ENCODE measurements around the gene RGL2.

The RGL2 gene

DNA sequence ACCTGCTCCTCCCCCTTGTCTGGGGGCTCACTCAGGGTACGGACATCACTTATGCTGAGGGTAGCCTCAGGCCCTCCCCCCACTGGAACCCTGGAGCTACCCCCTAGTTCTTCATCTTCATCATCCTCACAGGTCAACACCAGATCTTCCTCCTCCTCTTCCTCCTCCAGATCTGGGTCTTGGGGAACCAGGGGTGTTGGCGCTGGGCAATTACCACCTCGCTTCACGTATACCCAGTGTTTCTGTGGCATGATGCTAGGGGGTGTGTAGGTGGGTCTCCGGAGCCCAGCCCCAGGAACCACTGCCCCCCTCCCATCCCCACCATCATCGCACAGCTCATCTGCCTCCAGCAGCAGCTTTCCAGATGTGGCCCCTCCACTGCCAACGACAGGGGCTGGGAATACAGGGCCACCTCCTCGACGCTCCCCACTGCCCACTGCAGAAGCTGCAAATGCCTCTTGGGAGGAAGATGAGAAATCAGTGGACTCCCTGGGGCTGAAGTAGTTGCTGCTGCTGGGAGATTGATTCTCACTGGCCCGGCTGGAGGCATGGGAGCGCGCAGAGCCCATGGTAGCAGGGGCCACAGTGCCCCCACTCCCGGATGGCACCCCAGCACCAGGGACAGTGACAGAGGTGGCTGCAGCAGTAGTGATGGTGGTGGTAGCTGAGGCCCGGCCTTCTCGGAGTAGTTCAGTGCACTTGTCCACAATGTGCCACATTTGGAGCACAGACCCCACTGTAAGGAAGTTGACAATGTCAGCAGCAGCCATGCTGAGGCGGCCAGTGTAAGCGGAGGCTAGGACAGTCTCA, 17.3 kb upstream of the RGL2 start:
- DNase-seq: no peak

DNA sequence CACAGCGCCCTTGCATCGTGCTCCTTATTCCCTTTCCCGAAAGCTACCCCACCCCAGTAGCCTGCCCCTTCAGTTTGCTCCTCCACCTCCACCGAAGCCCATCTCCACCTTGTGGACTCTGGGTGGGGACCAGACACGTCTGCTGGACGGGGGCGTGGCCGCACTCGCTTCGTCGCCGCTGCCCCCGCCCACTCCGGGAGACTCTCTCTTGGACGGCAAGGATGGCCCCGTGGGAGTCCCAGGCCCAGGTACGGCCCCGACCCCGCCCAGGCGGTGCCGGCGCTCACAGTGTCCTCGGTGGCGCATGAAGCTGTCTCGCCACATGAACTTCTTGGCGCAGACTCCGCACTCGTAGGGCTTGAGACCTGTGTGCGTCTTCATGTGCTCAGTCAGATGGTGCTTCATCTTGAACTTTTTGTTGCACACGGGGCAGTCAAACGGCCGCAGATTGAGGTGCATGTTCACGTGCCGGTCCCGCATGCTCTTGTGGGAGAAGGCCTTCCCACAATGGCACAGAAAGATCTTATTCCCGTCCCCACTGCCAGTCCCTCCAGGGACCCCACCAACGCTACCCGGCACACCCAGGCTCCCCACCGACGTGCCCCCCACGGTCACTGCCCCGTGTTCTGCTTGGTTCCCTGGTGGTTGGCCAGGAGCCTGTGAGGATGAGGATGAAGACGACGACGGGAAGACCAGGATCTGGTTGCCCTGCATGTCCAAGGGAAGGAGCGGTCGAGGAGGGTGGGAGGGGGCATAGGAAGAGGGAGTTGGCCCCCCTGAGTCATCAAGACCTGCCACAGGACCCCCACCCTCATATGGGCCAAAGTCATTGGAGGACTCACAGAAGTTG, 16.4 kb upstream of the RGL2 start:
- no peak for DNase-seq

- peak; percentile 69 for DNase-seq
Measured at GRCh38 chr6:33314515-33314942, 15.8 kb upstream of the RGL2 start.

- DNase-seq: peak; percentile 29
Measured at GRCh38 chr6:33313709-33314514, 15.2 kb upstream of the RGL2 start, which contains the start of gene TAPBP. TSS of gene TAPBP (minus strand) at chr6:33314078. CDS start at chr6:33314041, 37 bp downstream.

DNA sequence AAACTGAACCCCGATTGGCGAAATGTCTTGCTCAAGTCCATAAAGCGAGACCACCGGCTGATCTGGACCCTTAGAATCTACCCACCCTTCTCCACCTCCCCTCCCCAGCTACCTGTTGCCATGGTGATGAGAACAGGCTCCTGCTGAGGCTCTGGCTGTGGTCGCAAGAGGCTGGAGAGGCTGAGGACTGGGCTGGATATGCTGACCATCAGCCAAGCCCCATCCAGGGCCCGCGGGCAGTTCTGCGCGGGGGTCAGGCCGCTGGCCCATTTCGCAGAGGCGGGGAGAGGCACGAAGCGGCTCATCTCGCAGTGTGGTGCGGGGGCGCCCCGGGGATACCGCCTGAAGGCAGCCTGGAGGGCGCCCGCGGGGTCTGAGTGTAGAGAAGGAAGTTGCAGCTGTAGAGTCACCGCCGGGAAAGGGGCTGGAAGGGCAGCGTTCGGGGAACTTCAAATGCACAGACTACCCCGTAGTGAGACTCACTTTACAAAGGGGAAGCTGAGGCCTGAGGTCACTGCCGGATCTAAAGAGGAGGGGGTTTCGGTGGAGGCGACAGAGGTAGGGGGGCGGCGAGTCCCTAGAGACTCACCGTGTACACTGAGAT, 14.5 kb upstream of the RGL2 start:
- peak; percentile 37 for DNase-seq

DNA sequence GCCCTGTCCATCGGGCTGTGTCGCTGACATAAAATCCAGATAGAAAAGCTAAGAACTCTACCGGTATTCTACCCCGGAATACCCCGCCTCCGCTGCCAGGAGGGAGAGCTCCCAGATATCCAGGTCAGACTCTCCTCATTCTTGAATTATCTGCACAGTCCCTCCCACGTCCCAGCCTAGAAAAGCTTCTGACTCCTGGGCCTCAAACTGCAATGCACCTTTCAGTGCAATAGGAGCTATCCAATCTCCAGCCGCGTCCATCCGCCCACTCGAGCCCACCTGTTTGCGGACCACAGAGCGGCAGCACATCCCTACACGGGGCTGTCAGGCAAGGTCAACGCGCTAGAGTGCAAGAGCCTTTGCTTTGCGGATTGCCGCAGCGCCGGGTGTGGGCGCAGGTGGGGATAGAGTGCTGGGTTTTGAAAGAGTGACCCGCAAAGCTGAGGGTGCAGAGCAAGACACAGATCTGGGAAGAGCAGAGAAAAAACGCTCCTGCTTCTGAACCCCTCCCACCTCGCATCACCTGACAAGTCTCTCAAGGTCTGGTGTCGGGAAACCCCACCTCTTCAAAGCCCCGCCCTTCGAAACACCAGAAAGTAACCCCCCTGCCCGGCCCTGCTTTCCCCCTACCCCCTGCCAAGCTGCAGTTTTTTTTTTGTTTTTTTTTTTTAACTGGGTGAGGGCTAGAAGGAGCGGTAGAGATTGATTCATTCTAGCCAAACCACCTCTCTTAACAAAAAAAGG, 13.8 kb upstream of the RGL2 start:
- DNase-seq: peak; percentile 40

- no peak for DNase-seq
Measured at GRCh38 chr6:33306356-33306755, 7.6 kb upstream of the RGL2 start.

DNA sequence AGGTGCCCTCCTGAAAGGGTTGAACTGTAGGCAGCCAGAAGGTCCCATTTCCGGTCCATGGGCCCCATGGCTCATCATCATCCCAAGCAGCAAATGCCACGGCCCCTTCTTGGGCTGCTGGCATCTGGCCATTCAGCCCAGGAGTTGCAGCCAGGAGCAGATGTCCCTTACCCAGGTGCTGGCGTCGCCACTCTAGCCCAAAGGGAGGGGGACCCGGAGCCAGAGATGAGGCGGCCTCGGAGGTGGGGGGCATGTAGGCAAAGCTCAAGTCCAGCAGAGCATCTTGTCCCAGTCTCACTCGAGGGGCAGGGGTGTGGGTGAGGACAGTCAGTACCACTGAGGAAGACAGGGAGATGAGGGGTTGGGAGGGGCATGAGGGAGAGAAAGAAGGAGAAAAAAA, 6.3 kb upstream of the RGL2 start:
- DNase-seq: no peak

DNA sequence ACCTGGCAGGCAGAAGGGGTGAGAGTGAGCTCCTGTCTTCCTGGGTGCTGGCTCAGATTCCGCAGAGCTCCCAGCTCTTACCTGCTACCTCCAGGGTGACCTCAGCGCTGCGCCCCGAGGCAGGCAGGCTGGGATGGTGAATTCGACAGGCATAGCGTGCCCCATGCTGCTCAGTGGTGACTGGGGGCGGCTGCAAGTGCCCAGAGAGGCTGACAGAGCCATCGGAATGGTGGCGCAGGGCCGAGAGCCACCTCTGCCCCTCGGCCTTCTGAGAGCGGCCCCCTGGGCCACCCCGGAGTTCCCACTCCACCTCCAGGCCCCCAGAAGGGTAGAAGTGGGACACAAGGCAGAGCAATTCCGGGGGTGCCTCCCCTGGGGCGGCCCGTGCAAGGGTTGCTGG, 5.5 kb upstream of the RGL2 start:
- DNase-seq: no peak

- no peak for DNase-seq
Measured at GRCh38 chr6:33301877-33302276, 3.1 kb upstream of the RGL2 start.

GRCh38 chr6:33299237-33299944, 649 bp upstream of the RGL2 start:
- DNase-seq: peak; percentile 90

GRCh38 chr6:33297956-33298772, 578 bp downstream of the RGL2 start:
- peak; percentile 75 for DNase-seq

GRCh38 chr6:33297406-33297955, 1.3 kb downstream of the RGL2 start:
- DNase-seq: no peak

DNA sequence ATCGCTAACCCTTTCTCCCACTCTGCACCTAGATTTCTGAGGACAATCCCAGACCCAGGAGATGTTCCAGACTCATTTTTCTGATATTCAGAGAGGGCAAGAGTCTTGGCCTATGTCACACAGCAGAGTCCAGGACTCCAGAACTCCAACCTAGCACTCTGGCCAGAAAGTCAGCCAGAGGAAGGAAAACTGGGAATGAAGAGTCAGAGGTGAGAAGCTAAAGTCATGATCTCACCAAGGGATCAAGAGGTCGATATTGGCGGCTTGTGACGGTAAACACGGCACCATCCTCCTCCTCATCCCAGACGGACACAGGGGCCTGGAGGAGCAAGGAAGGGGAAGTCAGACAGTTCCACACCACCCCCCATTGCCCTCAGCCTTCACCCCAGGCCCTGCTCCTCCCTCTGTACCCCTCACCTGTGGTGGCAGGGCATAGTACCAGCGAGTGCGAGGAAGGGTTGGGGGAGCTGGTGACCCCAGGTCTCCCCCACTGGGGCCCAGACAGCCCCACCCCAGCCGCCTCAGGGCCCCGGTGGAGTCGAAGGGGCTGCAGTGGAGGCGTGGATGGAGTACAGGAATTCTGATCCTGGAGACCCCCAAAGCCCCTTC, 1.8 kb downstream of the RGL2 start:
- no peak for DNase-seq

DNA sequence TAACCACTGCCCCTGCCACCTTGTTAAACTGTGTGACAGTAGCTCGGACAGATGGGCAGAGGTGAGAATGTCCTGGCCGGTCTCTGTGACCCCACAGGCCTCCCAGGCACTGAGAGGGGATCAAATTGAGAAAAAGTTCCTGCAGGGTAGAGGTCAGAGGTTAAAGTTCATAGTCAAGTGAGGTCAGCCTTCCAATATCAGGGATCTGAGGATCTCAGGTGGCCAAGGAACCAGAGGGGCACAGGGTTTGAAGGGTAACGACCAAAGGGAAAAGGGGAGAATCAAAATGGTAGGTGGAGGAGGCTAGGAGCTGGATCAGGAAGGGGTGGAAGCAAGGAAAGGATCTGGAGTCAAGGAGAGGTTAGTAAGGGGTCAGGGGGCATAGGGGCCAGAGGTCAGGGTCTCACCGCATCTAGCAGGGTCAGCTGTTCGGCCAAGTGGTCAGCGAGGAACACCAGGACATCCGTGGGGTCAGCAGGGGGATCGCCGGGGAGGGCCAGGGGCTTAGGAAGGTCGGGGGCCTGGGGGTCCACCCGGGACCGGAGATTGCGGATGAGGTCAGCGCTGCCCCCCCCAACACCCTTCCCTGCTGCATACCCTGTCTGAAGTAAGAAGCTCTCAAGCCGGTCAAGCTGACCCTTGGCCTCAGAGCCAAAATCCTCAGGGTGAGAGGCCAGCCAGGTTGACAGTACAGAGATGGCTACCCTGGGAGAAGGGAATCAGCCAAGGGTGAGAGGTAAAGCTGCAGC, 2.9 kb downstream of the RGL2 start:
- no peak for DNase-seq

DNA sequence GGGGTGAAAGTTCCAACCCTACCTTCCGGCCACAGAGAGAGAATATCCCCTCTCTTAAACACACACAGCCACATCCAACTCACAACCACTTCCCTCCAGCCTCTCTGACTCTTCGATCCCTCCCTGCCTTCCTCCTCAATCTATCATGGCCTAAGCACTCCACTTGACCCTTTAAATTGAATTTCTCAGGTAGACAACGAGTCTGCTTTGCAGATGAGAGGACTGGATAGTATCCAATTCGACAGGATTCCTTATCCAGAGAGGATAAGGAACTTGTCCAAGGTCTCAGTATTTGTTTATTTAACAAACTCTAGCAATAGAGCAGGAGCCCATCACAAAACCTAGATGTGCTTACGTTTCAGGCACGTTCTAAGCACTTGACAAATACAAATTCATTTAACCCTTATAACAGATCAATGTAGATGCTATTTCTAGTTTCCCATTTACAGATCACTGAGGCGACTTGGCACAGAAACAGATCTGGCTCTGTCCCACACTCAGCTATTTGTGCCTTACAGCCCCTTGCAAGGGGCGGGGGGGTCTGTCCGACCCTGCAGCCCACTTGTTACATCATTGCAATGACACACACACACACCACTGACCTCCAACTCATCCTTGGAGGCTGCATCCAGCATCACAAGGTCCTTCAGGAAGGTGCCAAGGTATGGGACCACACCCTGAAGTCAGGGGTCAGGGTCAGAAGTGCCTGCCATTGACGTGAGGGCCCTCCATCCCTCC, 4.5 kb downstream of the RGL2 start:
- no peak for DNase-seq

DNA sequence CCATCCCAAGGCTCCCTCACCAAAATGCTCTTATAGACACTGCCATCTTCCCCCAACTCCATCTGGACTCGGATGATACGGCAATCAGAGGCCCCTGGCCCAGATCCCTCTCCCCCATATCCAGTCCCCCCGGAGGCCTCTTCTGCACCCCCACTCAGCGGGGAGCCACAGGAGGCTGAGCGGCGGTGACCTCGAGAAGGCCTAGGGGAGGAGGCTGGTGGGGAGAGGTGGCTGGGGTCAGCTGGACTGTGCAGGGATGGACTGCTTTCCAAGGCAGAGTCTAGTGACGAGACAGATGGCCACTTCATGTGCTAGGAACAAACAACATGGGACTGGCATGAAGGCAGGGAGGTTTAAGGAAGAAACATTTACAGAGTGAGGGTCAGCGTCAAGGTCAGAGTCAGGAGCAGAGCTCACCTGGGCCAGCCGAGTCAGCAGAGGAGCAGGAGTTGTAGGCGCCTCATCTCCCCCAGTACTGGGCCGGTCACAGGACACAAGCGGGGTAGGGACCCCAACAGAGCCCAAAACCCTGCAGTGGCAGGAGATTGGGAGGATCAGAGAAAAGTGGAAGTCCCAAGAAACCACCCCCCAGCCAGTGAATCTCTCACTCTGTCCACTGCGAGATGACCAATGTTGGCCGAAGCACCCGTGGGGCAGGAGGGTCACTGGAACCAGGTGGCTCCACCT, 5.6 kb downstream of the RGL2 start:
- DNase-seq: no peak

All from HCEC 1CT (cell line).